NCI-H524 (cell line): ENCODE data around the gene GRM8.

Source experiments
- DNase-seq, 2 experiments: peaks; one replicate each; lab custom pipeline; 2025; lab: John Stamatoyannopoulos, UW

Gene GRM8

GRCh38 chr7:126806614-126807013 lies 446.1 kb downstream of the GRM8 start:
- DNase-seq, result no peak

GRCh38 chr7:126805351-126805750 lies 447.4 kb downstream of the GRM8 start:
- no peak for DNase-seq

- DNase-seq, result peak; percentile 50 to 83
Observed at GRCh38 chr7:126804604-126805003, 448.1 kb downstream of the GRM8 start.

- DNase-seq, result peak in 1 of 2 experiments; percentile 25
Observed at GRCh38 chr7:126803990-126804389, 448.8 kb downstream of the GRM8 start.

- DNase-seq, result peak; percentile 73 to 79
Observed at GRCh38 chr7:126803060-126803665, 449.6 kb downstream of the GRM8 start.

GRCh38 chr7:126801733-126802132 lies 451.0 kb downstream of the GRM8 start:
- no peak for DNase-seq

- DNase-seq, result no peak
Observed at GRCh38 chr7:126799541-126799940, 453.2 kb downstream of the GRM8 start.

- DNase-seq, result no peak
Observed at GRCh38 chr7:126792521-126792920, 460.2 kb downstream of the GRM8 start.

GRCh38 chr7:126791306-126791705 lies 461.4 kb downstream of the GRM8 start:
- DNase-seq, result no peak

- peak; percentile 30 to 81 for DNase-seq
Observed at GRCh38 chr7:126790763-126791162, 462.0 kb downstream of the GRM8 start.

GRCh38 chr7:126783613-126784012 lies 469.1 kb downstream of the GRM8 start:
- no peak for DNase-seq

- no peak for DNase-seq
Observed at GRCh38 chr7:126780993-126781392, 471.7 kb downstream of the GRM8 start.

- DNase-seq, result peak; percentile 22 to 85
Observed at GRCh38 chr7:126778101-126778500, 474.6 kb downstream of the GRM8 start.

GRCh38 chr7:126776498-126776897 lies 476.2 kb downstream of the GRM8 start:
- no peak for DNase-seq

- DNase-seq, result no peak
Observed at GRCh38 chr7:126774077-126774476, 478.7 kb downstream of the GRM8 start.

- no peak for DNase-seq
Observed at GRCh38 chr7:126768836-126769235, 483.9 kb downstream of the GRM8 start.

GRCh38 chr7:126760914-126761577 lies 491.7 kb downstream of the GRM8 start:
- DNase-seq, result no peak

- no peak for DNase-seq
Observed at GRCh38 chr7:126755381-126755780, 497.4 kb downstream of the GRM8 start.

GRCh38 chr7:126750207-126750911 lies 502.4 kb downstream of the GRM8 start:
- DNase-seq, result no peak

GRCh38 chr7:126728967-126729366 lies 523.8 kb downstream of the GRM8 start:
- DNase-seq, result no peak

GRCh38 chr7:126727930-126728391 lies 524.8 kb downstream of the GRM8 start:
- DNase-seq, result no peak

GRCh38 chr7:126723966-126724544 lies 528.7 kb downstream of the GRM8 start:
- no peak for DNase-seq

- DNase-seq, result no peak
Observed at GRCh38 chr7:126720232-126720631, 532.5 kb downstream of the GRM8 start.
